ENCODE data around the gene PARK7.

The PARK7 gene

GRCh38 chr1:8025671-8026144 is 64.2 kb downstream of the PARK7 start:
- peak in 1 of 2 experiments; percentile 54 for DNase-seq

DNA sequence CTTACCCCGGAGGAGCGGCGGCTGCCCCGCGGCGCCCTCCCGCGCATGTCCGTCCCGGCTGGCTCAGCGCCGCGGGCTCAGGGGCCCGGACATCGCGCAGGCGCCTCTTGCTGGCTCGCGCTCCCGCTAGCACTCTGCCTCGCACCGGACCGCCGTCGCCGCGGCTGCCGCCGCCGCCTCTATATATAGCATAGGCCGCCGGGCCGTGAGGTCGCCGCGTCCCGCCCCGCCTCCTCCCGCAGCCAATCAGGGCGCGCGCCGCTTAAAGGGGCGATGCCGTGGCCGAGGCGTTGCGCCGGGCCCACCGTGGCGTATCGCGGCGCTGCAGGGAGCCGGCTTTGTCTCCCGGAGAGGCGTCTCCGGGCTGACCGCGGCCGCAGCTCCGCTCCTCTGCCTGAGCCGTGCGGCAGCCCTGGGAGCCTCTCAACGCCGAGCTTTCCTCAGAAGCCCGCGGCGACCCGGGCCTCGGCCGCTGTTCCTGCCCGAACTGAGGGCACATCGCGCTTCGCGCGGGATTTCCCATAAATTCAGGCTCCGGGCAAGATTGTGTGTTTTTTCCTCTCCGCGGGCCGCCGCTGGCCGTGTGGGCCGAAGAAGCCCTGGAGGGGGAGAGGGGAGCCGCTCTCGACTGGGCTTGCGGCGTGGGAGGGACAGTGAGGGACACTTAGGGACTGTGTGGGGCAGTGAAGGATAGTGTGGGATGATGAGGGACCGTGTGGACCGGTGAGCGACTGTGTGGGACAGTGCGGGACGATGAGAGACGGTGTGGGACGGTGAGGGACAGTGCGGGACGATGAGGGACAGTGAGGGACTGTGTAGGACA is 64.9 kb downstream of the PARK7 start, which contains the start of gene ERRFI1:
Gene ERRFI1 (minus strand): TSS at position 157 of the 823 bp plus-strand sequence. CDS start 10,690 bp downstream, outside the sequence.
- DNase-seq = peak; percentile 73 to 97

DNA sequence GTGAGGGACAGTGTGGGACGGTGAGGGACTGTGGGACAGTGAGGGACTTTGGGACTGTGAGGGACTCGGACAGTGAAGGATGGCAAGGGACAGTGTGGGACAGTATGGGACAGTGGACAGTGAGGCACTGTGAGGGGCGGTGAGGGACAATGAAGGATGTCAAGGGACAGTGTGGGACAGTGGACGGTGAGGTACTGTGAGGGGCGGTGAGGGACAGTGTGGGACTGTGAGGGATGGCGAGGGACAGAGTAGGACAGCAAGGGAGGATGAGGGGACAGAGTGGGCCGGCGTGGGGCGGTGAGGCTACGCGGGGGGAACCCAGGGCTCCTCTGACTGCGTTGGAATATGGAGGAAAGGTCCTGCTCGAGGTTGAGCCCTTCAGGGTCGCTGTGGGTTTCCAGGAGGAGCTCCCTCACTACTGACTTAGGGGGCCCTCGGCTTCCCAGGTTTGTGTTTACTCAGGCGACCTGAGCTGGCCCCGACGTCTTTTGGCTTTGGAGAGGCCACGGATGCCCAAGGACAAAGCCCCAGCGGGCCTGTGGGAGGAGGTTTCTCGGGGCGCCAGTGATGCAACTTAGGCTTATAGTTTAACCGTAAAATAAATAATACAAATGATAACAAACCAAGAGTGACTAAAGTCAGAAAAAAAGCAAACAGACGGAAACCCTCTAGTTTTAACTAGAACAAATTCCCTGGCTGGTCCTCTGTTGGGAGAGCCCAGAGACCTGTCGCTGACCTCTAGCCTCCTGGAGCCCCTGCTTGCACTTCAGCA is 65.7 kb downstream of the PARK7 start:
- DNase-seq = no peak

GRCh38 chr1:8027748-8028570 is 66.4 kb downstream of the PARK7 start:
- DNase-seq = no peak

DNA sequence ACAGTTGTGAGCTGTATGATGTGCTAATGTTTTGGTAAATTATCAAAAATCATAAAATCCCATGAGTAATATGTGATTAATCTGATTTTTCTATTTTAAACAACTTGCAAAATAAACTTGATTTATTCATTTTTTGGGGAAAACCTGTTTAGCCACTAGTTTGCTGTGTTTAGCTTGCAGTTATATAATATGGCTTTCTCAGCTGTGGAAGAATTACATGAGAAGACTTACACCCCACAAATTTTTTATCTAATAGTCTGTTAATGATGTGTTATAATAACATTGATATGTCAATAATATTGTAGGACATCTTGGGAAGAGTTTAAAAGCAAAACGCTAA is 67.0 kb downstream of the PARK7 start:
- DNase-seq = no peak

- DNase-seq = peak in 1 of 2 experiments; percentile 57
Measured at GRCh38 chr1:8031176-8031785, 69.8 kb downstream of the PARK7 start.

DNA sequence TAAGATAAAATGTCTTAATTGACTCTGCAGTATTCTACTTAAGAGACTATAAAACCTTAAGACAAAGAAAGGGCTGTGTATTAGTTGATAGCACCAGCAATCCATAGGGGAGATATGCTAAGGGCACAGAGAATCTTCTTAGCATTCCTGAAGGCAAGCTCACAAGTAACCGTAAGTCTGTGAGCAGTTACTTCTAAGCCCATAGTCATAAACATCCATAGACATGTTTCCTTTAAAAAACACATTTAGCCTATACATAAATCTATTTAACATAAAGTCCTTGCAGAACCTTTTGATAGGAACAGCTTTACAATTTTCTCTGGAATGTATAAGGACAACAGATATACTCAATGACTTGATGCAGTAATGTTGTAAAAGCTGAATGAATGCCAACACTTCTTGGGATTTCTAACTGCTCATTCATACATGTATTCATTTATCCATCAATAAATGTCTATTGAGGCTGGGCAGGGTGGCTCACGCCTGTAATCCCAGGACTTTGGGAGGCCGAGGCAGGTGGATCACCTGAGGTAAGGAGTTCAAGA is 70.9 kb downstream of the PARK7 start:
- DNase-seq = no peak

DNA sequence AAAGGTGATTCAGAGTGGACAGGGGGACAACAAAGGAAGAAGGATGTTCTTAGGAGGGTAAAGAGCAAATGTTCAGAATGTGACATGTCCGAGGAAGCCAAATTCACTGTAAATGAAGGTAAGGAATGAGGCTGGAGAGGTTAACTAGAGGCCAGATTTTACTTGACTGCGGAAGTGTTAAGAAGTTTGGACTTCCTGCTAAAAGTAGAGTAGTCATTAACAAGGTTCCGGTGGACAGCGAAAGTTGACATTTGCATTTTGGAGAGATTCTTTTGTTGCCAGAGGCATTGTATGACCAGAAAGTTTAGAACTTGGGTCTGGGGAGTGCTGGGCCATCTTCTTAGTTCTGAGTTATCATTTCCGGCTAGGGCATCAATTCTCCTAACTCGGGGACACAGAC is 71.8 kb downstream of the PARK7 start:
- no peak for DNase-seq
